ENCODE data around the gene SCARB1.

SCARB1 gene

GRCh38 chr12:124842800-124843510, 20.7 kb downstream of the SCARB1 start:
- DNase-seq = no peak

- no peak for DNase-seq
These were observed 21.5 kb downstream of the SCARB1 start for GRCh38 chr12:124842073-124842749.

- no peak for DNase-seq
These were observed 22.1 kb downstream of the SCARB1 start for GRCh38 chr12:124841558-124841945.

GRCh38 chr12:124837958-124838803, 25.5 kb downstream of the SCARB1 start:
- peak; percentile 86 for DNase-seq

GRCh38 chr12:124837249-124837897, 26.3 kb downstream of the SCARB1 start:
- no peak for DNase-seq

- no peak for DNase-seq
These were observed 26.9 kb downstream of the SCARB1 start for GRCh38 chr12:124836759-124837158.

- DNase-seq = no peak
These were observed 27.8 kb downstream of the SCARB1 start for GRCh38 chr12:124835656-124836410.

- no peak for DNase-seq
These were observed 28.8 kb downstream of the SCARB1 start for GRCh38 chr12:124834822-124835221.

GRCh38 chr12:124833693-124834122, 30.0 kb downstream of the SCARB1 start:
- peak; percentile 17 for DNase-seq

GRCh38 chr12:124832856-124833255, 30.8 kb downstream of the SCARB1 start:
- DNase-seq = no peak

- DNase-seq = no peak
These were observed 32.1 kb downstream of the SCARB1 start for GRCh38 chr12:124831590-124831989.

- no peak for DNase-seq
These were observed 33.4 kb downstream of the SCARB1 start for GRCh38 chr12:124830306-124830705.

- DNase-seq = peak; percentile 47
These were observed 33.9 kb downstream of the SCARB1 start for GRCh38 chr12:124829708-124830304.

GRCh38 chr12:124829008-124829707, 34.5 kb downstream of the SCARB1 start:
- peak; percentile 91 for DNase-seq

GRCh38 chr12:124828264-124829007, 35.2 kb downstream of the SCARB1 start:
- DNase-seq = peak; percentile 17

- no peak for DNase-seq
These were observed 36.0 kb downstream of the SCARB1 start for GRCh38 chr12:124827588-124828184.

- DNase-seq = no peak
These were observed 39.5 kb downstream of the SCARB1 start for GRCh38 chr12:124824195-124824594.

- no peak for DNase-seq
These were observed 40.2 kb downstream of the SCARB1 start for GRCh38 chr12:124823272-124823970.

GRCh38 chr12:124822218-124822617, 41.4 kb downstream of the SCARB1 start:
- DNase-seq = no peak
